Activated naive CD8-positive, alpha-beta T cell treated with anti-CD3 and anti-CD28 coated beads, Interleukin-2, amount 50 U/mL, for 16 hours (primary cell): ENCODE data around the gene NAA60.
"Not testable (repeated sequence)": the region's sequence is repeated elsewhere in the genome, so short reads cannot be mapped to it uniquely, and the experiment has no call there.

Experiments
- DNase-seq: peaks from one replicate; pipeline ENCODE4 v3.0.0-alpha.2; 2020; ENCODE audit warnings: low read depth, low spot score

The NAA60 gene

DNA sequence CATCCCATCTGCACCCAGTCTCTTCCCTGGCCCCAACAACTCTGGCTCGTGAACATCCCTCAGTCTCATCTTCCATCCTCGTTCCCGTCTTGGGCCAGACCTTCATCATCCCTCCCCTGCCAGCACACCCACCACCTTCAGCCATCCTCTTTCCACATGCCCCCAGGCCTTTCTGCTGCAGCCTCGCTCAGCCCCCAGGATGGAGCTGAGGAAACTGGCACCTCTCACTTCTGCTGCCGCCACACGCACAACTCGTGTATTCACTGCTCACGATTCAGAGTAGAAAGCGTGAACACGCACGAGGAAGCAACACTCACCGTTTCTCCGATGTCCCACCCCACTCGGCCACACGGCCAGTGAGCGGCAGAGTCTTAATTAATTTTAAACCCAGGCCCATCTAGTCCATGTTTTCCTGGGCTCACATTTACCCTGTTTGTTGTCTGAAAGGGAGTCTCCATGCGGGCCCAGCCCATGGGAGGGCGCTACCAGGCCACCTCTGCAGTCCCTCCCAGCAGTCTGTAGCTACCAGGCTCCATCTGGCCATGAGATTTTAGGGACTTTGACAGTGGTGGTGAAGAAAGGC is 39.3 kb downstream of the NAA60 start:
- DNase-seq: no peak

GRCh38 chr16:3484318-3485096 is 41.0 kb downstream of the NAA60 start:
- no peak for DNase-seq

- no peak for DNase-seq
Observed at GRCh38 chr16:3485097-3485745, 41.7 kb downstream of the NAA60 start.

DNA sequence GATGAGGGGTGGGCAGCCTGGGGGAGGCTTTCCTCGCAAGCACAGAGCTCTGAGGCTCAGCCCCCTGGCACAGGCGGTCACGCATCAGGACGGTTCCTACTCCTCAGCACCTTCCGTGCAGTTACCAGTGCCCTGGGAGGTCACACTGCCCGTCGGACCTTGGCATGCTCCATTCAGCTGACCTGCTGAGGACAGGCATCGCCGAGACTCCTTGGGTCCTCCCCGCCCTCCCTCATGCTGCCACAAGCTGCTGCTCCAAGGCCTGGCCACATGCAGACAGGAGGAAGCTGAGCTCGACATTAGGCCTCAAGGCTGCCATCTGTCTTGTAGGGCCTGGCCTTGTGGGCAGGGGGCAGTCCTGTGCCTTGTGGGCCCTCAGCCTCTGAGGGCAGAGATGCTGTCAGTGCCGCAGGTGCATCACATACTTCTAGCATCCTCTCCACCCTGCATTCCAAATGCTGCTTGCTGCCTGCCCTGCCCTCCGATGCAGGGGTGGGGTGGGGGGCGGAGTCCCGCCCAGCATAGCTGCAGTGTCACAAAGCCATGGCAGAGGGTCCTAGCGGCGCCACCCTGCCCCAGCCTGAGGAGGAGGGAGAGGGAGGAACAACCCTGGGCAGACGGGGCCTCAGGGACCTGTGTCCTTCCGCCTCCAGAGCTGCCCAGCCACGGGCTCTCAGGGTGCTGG is 42.5 kb downstream of the NAA60 start:
- DNase-seq: no peak

GRCh38 chr16:3486506-3487215 is 43.2 kb downstream of the NAA60 start:
- DNase-seq: no peak

DNA sequence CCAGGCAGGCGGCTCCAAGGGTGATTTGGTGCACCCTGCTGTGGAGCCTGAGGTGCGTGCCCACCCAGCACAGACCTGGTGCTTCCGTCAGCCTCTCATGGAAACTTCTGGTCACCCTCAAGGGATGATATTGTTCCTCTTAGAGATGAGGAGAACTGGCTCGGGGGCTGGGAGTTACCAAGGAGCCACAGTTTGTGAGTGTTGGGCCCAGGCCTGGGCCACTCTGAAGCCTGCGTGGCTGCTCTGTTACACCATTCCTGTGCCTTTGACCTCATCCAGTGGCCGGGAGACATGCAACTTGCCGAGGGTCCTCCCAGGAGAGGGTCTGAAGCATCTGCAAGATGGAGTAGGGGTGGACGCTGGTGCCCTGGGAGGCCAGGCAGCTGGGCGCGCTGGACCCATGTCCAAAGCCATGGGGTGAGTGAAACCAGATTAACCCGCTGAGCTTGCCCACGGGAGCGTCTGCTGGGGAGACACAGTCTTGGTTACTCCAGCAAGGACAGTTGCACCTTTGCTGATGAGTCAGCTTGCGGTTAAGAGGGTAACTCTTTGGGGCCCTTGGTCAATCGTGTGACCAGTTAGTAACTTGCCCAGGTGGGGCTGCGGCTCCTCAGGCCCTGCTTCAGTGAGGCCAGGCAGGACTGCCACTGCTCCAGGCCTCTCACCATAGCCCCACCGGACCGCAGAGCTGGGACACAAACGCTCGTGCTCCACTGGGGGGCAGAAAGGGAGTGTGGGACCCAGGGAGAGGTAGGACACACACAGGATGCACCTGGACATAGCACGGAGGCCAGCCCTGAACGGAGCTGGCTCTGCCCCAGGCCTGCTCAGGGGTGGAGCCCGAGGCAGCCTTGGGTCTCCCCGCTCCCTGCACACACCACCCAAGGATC is 44.3 kb downstream of the NAA60 start:
- DNase-seq: no peak

GRCh38 chr16:3488801-3489200 is 45.3 kb downstream of the NAA60 start:
- no peak for DNase-seq

DNA sequence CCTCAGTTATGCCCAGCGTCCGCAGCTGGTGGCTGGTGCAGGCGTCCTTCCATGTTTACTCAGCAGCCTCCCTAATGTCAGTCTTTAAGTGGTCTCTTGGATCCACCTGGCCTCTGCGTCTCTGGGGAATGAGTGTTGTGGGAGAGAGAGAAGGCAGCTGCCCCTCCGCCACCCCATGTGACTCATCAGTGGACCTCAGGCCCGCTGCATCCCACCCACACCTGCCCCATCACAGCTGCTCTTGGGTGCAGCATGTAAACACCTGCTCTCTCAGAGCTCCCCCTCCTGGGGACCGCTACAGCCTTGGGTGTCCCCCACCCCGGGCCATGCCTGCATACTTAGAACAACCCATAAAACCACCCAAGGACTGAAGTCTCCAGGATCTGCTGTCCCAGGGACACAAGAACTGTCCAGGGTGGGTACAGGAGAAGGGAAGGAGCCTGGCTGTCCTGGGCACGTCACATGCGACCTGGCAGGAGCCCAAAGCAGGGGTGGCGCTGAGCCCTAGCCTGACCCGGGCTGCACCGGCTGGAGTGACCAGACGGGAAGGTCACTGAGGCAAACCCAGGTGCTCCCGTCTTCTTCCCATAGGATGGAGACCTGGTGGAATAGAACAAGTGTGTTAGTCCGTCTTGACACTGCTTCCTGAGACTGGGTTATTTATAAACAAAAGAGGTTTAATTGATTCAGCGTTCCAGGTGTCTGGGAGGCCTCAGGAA is 47.6 kb downstream of the NAA60 start:
- DNase-seq: no peak

DNA sequence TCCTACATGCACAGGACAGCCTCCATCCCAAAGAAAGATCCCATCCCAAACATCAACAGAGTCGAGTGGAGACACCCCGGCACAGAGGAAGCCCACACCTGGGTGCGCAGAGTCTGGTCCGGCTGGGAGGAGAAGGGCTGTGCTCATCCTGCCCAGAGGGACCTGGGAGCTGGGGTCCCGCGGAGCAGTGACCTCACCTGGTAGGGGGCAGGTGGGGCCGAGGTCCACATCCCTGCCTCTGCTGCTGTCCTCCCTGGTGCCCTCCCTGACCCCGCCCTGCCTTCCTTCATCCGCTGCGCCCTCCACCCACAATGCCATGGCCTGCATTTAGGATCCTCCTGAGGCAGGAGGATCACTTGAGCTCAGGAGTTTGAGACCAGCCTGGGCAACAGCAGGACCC is 48.9 kb downstream of the NAA60 start:
- no peak for DNase-seq

- no peak for DNase-seq
Observed at GRCh38 chr16:3494386-3494973, 51.0 kb downstream of the NAA60 start.

- no peak for DNase-seq
Observed at GRCh38 chr16:3495176-3495575, 51.7 kb downstream of the NAA60 start, which contains the start of gene C16orf90. C16orf90 (minus strand) TSS chr16:3495489; CDS start chr16:3495421, 68 bp downstream.

- no peak for DNase-seq
Observed at GRCh38 chr16:3496386-3496785, 52.9 kb downstream of the NAA60 start.

- DNase-seq: no peak
Observed at GRCh38 chr16:3497771-3498170, 54.3 kb downstream of the NAA60 start.

GRCh38 chr16:3498988-3499387 is 55.5 kb downstream of the NAA60 start:
- no peak for DNase-seq

GRCh38 chr16:3501412-3501761 is 57.9 kb downstream of the NAA60 start:
- not testable (repeated sequence) for DNase-seq

GRCh38 chr16:3501783-3502400 is 58.4 kb downstream of the NAA60 start:
- no peak for DNase-seq

DNA sequence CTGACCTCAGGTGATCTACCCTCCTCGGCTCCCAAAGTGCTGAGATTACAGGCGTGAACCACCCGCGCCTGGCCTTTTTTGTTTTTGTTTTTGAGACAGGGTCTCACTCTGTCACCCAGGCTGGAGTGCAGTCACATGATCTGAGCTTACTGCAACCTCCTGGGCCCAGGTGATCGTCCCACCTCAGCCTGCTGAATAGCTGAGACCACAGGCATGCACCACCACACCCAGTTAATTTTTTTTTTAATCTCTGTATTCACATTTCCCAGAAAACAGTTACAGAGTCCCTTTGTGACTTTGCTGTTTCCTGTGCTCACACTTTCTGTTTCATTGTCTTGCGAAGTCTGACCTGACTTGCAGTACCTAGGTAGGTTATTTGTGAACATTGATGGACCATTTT is 60.0 kb downstream of the NAA60 start:
- peak; percentile 15 for DNase-seq

DNA sequence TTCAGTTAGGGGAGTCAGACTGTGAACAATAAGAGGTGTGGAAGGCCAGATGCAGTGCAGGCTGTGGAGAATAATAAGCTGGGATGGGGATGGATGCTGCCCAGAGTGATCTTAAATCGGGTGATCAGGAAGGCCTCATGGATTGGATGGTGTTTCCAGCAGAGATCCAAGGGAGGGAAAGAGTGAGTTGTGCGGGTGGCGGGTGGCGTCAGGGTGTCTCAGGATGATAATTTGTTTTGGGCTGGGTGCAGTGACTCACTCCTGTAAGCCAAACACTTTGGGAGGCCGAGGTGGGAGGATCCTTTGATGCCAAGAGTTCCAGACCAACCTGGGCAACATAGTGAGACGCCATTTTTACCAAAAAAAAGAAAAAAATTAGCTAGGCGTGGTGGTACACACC is 65.3 kb downstream of the NAA60 start:
- DNase-seq: no peak

DNA sequence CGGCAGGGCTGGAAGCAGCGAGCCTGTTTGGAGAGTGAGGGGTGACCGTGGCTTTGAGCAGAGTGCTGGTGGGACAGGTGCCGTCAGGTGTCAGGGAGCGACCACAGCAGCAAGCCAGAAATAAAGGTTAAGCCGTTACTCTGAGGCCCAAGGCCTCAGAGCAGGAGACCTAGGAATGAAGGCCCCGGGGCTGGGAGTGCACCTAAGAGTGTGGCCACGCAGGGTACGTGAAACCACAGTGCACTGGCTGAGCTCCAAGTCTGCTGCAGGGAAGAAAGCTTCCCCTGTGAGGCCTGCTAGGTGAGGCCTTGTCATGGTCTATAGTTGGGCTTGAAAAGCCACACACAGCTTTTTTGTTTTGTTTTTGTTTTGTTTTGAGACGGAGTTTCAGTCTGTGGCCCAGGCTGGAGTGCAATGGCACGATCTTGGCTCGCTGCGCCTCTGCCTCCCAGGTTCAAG is 66.0 kb downstream of the NAA60 start:
- DNase-seq: peak; percentile 28
